ENCODE measurements around the gene KLF6.

The KLF6 gene

DNA sequence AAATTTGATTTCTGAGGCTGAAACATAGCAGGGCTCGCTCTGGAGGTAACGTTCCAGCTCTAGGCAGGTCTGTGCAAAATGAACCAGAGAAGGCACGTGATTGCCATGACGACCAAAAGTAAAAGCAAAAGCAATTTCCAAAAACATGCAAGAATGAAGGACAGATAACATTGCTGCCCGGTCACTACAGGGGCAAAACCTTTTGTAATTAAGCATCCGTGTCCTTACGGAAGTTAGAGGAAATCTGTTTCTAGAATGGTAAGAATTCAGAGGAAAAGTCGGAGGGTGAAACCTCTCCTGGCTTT is 2.9 kb downstream of the KLF6 start:
- DNase-seq (ENCODE audit: low read depth, low spot score), result no peak
- H3K36me3 ChIP-seq (ENCODE audit: insufficient read depth, low read length), result peaks cover 54% of the 10 kb centered on the region
- H3K27ac ChIP-seq, result no peak overlapping the region
- H3K9me3 ChIP-seq (ENCODE audit: low read depth, low read length), result no peaks in the 10 kb centered on the region
- TF ChIP-seq POLR2AphosphoS5 (IDR thresholded peaks at IDR 0.05; ENCODE audit: borderline replicate concordance, low read depth, low read length) (no peak), FOXP2 (optimal IDR thresholded peaks at IDR 0.05; ENCODE audit: control extremely low read depth, extremely low read length, insufficient read depth) (no peak), EZH2 (IDR thresholded peaks at IDR 0.05) (no peak)
- H3K9ac ChIP-seq (ENCODE audit: insufficient read length), result no peak overlapping the region
- H3K4me3 ChIP-seq, result peak overlapping the region; percentile 81

- Histone ChIP-seq H3K27ac (no peak overlapping the region), H3K4me3 (peak overlapping the region; percentile 81), H3K36me3 (ENCODE audit: insufficient read depth, low read length) (peaks cover 59% of the 10 kb centered on the region), H3K9me3 (ENCODE audit: low read depth, low read length) (no peaks in the 10 kb centered on the region), H3K9ac (ENCODE audit: insufficient read length) (no peak overlapping the region)
- TF ChIP-seq FOXP2 (optimal IDR thresholded peaks at IDR 0.05; ENCODE audit: control extremely low read depth, extremely low read length, insufficient read depth) (no peak), EZH2 (IDR thresholded peaks at IDR 0.05) (no peak), POLR2AphosphoS5 (IDR thresholded peaks at IDR 0.05; ENCODE audit: borderline replicate concordance, low read depth, low read length) (no peak)
- DNase-seq (ENCODE audit: low read depth, low spot score), result no peak
Observed at GRCh38 chr10:3781468-3782145, 3.4 kb downstream of the KLF6 start.

GRCh38 chr10:3780771-3781467 is 4.1 kb downstream of the KLF6 start:
- peaks cover 63% of the 10 kb centered on the region for H3K36me3 ChIP-seq (ENCODE audit: insufficient read depth, low read length)
- no peak overlapping the region for H3K27ac ChIP-seq
- TF ChIP-seq POLR2AphosphoS5 (IDR thresholded peaks at IDR 0.05; ENCODE audit: borderline replicate concordance, low read depth, low read length), result no peak
- no peak for DNase-seq (ENCODE audit: low read depth, low spot score)
- no peak overlapping the region for H3K4me3 ChIP-seq
- H3K9ac ChIP-seq (ENCODE audit: insufficient read length), result no peak overlapping the region
- no peaks in the 10 kb centered on the region for H3K9me3 ChIP-seq (ENCODE audit: low read depth, low read length)

GRCh38 chr10:3780021-3780770 is 4.8 kb downstream of the KLF6 start:
- no peak overlapping the region for H3K4me3 ChIP-seq
- H3K9ac ChIP-seq (ENCODE audit: insufficient read length), result no peak overlapping the region
- peaks cover 64% of the 10 kb centered on the region for H3K36me3 ChIP-seq (ENCODE audit: insufficient read depth, low read length)
- TF ChIP-seq POLR2AphosphoS5 (IDR thresholded peaks at IDR 0.05; ENCODE audit: borderline replicate concordance, low read depth, low read length) (no peak), FOXP2 (optimal IDR thresholded peaks at IDR 0.05; ENCODE audit: control extremely low read depth, extremely low read length, insufficient read depth) (no peak), EZH2 (IDR thresholded peaks at IDR 0.05) (no peak)
- no peaks in the 10 kb centered on the region for H3K9me3 ChIP-seq (ENCODE audit: low read depth, low read length)
- no peak overlapping the region for H3K27ac ChIP-seq
- DNase-seq (ENCODE audit: low read depth, low spot score), result no peak

DNA sequence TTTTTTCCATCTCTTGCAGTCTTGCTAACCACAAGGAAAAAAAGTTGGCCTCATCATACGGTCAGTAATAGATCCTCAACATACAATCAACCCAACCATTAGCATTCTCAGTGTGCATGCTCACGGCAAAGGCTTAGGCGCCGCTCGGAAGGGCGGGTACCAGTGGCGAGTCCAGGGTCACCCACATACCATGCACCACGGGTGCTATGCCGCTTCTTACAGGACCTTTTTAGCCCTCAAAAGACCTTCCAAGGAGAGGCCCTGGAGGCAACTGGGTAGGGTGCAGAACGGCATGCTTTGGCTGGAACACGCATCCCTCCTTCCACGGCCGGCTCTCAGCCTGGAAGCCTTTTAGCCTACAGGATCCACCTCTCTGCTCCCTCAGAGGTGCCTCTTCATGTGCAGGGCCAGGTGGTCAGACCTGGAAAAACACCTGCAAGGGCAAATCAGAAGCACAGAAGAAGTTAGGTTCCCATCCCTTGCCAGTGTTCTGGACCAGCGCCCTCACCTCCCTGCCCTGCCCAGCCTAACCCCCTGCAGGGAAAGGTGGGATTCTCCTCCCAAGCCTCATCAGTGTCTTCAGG is 5.8 kb downstream of the KLF6 start:
- H3K4me3 ChIP-seq, result no peak overlapping the region
- no peaks in the 10 kb centered on the region for H3K9me3 ChIP-seq (ENCODE audit: low read depth, low read length)
- H3K9ac ChIP-seq (ENCODE audit: insufficient read length), result no peak overlapping the region
- TF ChIP-seq EZH2 (IDR thresholded peaks at IDR 0.05) (no peak), POLR2AphosphoS5 (IDR thresholded peaks at IDR 0.05; ENCODE audit: borderline replicate concordance, low read depth, low read length) (no peak), FOXP2 (optimal IDR thresholded peaks at IDR 0.05; ENCODE audit: control extremely low read depth, extremely low read length, insufficient read depth) (no peak)
- peaks cover 64% of the 10 kb centered on the region for H3K36me3 ChIP-seq (ENCODE audit: insufficient read depth, low read length)
- H3K27ac ChIP-seq, result no peak overlapping the region
- DNase-seq (ENCODE audit: low read depth, low spot score), result no peak

DNA sequence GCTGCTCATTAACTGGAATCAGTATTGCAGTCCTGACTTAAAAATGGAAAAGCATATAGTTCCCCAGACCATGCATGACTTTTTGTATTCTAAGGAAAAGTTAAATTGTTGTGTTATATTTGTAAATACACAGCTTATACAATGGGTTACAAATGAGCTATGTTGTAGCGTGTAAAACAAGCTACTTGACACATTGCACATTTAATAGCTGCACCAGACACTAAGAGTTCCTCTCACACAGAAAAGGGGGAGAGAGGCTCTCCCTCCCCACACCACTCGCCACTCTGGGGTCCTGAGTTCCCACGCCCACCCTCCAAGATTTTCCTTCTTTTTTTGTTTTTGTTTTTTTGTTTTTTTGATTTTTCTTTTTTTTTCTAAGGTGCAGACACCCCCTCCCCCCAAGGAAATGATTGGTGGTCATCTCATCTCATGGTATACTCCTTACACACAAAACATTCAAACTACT is 6.3 kb downstream of the KLF6 start:
- no peak for TF ChIP-seq POLR2AphosphoS5 (IDR thresholded peaks at IDR 0.05; ENCODE audit: borderline replicate concordance, low read depth, low read length)
- TF ChIP-seq EZH2 (IDR thresholded peaks at IDR 0.05), result no peak
- TF ChIP-seq FOXP2 (optimal IDR thresholded peaks at IDR 0.05; ENCODE audit: control extremely low read depth, extremely low read length, insufficient read depth), result no peak
- peaks cover 64% of the 10 kb centered on the region for H3K36me3 ChIP-seq (ENCODE audit: insufficient read depth, low read length)
- no peak overlapping the region for H3K27ac ChIP-seq
- H3K9ac ChIP-seq (ENCODE audit: insufficient read length), result no peak overlapping the region
- no peak overlapping the region for H3K4me3 ChIP-seq
- DNase-seq (ENCODE audit: low read depth, low spot score), result no peak
- no peaks in the 10 kb centered on the region for H3K9me3 ChIP-seq (ENCODE audit: low read depth, low read length)

GRCh38 chr10:3777981-3778691 is 6.9 kb downstream of the KLF6 start:
- TF ChIP-seq EZH2 (IDR thresholded peaks at IDR 0.05) (no peak), FOXP2 (optimal IDR thresholded peaks at IDR 0.05; ENCODE audit: control extremely low read depth, extremely low read length, insufficient read depth) (no peak), POLR2AphosphoS5 (IDR thresholded peaks at IDR 0.05; ENCODE audit: borderline replicate concordance, low read depth, low read length) (no peak)
- Histone ChIP-seq H3K4me3 (no peak overlapping the region), H3K9me3 (ENCODE audit: low read depth, low read length) (no peaks in the 10 kb centered on the region), H3K27ac (no peak overlapping the region), H3K9ac (ENCODE audit: insufficient read length) (no peak overlapping the region), H3K36me3 (ENCODE audit: insufficient read depth, low read length) (peaks cover 64% of the 10 kb centered on the region)
- DNase-seq (ENCODE audit: low read depth, low spot score), result no peak

Measured in SK-N-MC (cell line).